Activated T-cell treated with anti-CD3 and anti-CD28 coated beads, Interleukin-2, amount 50 U/mL, for 72 hours (primary cell): ENCODE data around the gene B3GALT6. TPM values are rescaled to one million over a fixed set of nuclear protein-coding genes. Genes with fewer than 3 reads are reported as not detected.

Experiments
- ATAC-seq, 2 donors: fragments of 150-1000 bp; cut with Tn5 transposase; replicated peaks in 1 of 2; 2 replicates each; pipeline ENCODE4 v1.10.0; 2021; ENCODE audit warnings: moderate library complexity in 2 of 2, mild to moderate bottlenecking in 1 of 2
- DNase-seq, 2 donors: peaks; one replicate each; pipeline ENCODE4 v3.0.0; 2021 to 2022; ENCODE audit warnings: mixed read lengths in 1 of 2
- H3K27ac Mint-ChIP-seq: one replicate; pipeline ENCODE4 v1.8.0; 2022; ENCODE audit warnings: mild to moderate bottlenecking, moderate library complexity, mixed read lengths
- H3K27me3 Mint-ChIP-seq: one replicate; pipeline ENCODE4 v1.8.0; 2022; ENCODE audit warnings: low read depth, mixed read lengths
- H3K36me3 Mint-ChIP-seq, 2 donors: one replicate each; pipeline ENCODE4 v1.8.0; 2022; ENCODE audit warnings: mixed read lengths in 2 of 2, mild to moderate bottlenecking in 1 of 2; ENCODE audit not compliant: insufficient read depth in 2 of 2
- H3K4me1 Mint-ChIP-seq: one replicate; pipeline ENCODE4 v1.8.0; 2022; ENCODE audit warnings: low read depth, mixed read lengths
- H3K4me3 Mint-ChIP-seq, 2 donors: one replicate each; pipeline ENCODE4 v1.8.0; 2022; ENCODE audit warnings: mild to moderate bottlenecking in 2 of 2, mixed read lengths in 2 of 2, moderate library complexity in 2 of 2
- H3K9me3 Mint-ChIP-seq, 2 donors: one replicate each; pipeline ENCODE4 v1.8.0; 2022; ENCODE audit warnings: mixed read lengths in 2 of 2
- total RNA-seq, 2 donors: library from RNA; stranded (reverse); gene quantifications; one replicate each; pipeline ENCODE4 v1.2.3, GENCODE V29; 2022

B3GALT6 gene
- total RNA-seq, 2 donors from 2014 or later = 13.1 to 13.6 TPM

DNA sequence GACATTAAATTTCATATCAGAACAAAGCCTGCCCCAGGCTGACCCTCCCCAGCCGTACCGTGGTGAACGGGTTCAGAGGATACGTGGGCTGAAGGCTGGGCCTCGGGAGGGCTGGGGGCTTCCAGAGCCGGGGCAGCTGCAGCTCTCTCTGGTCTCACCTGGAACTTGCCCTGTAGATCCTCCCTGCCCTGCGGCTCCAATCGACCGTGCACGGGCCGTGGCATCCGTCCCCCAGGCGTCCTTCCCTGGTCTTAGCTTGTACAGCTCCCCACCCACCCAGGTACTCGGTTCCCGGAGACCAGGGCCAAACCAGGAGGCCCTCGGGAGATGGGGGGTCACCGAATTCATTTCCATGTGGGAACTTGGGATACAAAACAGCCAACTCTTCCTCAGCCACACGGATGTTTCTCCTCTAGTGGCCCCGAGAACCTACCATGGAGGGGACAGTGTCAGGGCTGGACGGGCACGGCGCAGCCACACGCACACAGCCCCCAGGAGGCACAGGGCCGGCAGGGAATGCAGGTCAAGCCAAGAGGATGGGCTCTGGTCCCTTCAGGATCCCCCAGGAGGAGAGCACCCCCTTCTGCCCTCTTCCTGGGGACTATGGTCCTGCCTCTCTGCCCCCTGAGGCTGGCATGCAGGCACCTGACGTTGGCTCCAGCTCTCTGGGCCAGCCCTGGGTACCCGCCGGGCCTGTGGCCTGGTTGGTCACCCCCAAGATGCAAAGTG is 3.1 kb downstream of the B3GALT6 start:
- H3K36me3 Mint-ChIP-seq = peaks cover 7 to 12% of the 10 kb centered on the region in 2 donors
- ATAC-seq (no peak), DNase-seq (no peak)
- H3K9me3 Mint-ChIP-seq = peaks cover 0 to 1% of the 10 kb centered on the region in 2 donors
- no peak overlapping the region for H3K4me3 Mint-ChIP-seq
- H3K4me1 Mint-ChIP-seq = peaks cover 27% of the 10 kb centered on the region
- no peak overlapping the region for H3K27ac Mint-ChIP-seq
- no peaks in the 10 kb centered on the region for H3K27me3 Mint-ChIP-seq

DNA sequence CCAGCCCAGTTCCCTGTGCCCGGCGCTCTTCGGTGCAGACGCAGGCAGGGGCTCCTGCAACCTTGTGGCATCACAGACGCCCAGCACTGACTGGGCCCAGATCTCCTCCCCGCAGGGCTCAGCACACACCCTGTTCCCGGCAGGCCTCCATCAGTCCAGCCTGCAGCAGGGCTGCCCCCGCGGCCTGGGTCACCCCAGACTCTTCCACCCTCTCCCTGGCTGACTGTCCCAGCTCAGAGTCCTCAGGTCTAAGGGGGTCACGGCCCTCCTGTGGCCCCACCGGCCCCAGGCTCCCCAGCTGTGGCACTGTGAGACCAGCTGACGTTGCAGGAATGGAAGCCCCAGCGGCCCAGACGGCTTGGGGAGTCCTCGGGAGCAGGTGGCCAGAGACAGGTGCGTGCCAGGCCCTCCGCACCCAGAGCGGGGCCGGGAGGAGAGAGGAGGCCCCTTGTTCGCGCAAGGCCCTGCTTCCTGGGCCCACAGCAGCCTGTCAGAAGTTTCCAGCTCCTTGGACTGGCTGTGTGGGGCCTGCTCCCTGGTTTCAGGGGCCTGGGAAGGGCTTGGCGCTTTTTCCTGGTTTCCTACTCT is 4.2 kb downstream of the B3GALT6 start:
- no peak for ATAC-seq
- DNase-seq = no peak
- Mint-ChIP-seq H3K27ac (no peak overlapping the region), H3K9me3 (peaks cover 0 to 1% of the 10 kb centered on the region in 2 donors), H3K4me1 (peaks cover 17% of the 10 kb centered on the region), H3K27me3 (no peaks in the 10 kb centered on the region), H3K36me3 (peaks cover 3 to 5% of the 10 kb centered on the region in 2 donors), H3K4me3 (no peak overlapping the region)

DNA sequence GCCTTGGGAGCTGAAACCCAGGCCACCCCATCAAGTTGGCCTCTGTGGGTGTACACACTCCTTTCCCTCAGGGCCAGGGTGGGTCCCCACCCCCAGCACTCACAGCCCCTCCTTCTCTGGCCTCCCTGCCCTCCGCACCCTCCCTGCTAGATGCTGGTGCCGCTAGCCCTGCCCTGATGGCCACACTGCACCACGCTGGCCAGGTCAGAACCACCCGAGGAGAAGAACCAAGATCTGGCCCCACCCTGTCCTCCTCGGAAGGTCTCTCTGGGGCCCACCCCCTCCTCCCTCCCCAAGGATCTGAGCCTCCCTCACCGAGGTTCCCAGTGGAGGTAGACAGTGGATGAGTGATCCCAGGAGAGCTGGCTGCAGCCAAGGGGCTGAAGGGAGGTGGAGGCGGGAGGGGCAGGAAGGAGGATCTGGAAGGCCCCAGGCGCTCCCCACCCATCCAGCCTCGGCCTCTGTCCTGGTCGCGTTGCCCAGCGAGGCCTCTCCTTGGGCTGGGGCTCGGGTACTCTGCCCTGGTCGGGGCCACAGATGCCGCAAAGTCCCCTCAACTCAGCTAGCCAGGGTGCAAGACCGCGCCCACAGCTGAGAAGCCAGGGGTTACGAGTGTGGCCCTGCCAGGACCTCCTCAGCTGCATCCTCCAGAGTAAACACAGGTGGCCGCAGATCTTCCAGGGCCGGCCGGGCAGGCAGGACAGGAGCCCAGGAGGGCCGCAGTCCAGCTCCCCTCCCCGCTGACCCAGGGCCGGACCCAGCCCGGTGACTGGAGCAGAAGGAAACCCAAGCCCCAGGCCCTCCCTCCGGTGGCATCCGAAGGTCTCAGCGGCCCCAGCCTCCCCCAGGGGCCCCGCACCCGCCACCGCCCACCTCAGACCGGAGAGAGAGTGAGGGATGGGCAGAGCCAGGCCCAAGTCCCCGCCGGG is 5.2 kb downstream of the B3GALT6 start:
- H3K27ac Mint-ChIP-seq = no peak overlapping the region

DNA sequence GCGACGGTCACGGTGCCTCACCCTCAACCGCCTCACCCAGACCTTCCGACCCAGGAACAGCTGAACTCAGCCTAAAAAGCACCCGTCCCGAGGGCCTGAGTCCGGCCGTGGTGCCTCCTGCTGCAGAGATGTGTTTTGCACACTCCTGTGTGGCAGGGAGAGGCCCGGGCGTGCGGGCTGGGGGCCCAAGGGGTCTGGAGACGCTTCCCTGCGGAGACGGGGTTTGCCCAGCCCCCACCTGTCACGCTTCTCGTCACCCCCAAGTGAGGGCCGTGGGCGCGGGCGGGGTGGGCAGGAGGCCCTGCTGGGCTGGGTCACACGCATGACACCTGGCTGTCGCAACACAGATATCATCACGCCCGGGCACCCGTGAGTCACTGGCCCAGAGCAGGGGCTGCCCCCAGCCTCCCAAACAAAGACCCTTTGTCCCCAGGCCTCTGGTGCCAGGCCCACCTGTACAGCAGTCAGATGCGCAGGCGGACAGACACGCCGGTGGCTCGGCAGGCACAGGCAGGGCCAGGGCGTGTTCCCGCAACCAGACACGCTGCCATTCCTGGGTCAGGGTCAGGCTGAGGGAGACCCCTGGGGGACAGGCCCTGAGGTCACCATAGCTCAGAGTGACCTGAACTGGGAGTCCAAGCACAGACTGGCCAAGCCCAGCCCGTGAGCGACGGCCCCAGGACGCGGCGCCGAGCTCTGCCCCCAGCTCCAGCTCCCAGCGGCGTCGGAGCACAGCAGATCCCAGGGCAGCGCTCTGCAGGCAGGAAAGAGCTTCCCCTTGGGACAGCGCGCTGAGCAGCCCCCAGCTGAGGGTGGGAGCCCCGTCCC is 6.1 kb downstream of the B3GALT6 start:
- no peak overlapping the region for H3K4me3 Mint-ChIP-seq
- no peak overlapping the region for H3K27ac Mint-ChIP-seq
- peaks cover 0 to 1% of the 10 kb centered on the region in 2 donors for H3K9me3 Mint-ChIP-seq
- H3K4me1 Mint-ChIP-seq = peaks cover 17% of the 10 kb centered on the region
- no peaks in the 10 kb centered on the region for H3K27me3 Mint-ChIP-seq
- DNase-seq = no peak
- peaks cover 3% of the 10 kb centered on the region in 2 donors for H3K36me3 Mint-ChIP-seq
- peak; percentile 22 to 49 for ATAC-seq

More for the DNA sequence above, 5.2 kb downstream of the B3GALT6 start:
- peaks cover 3% of the 10 kb centered on the region in 2 donors for H3K36me3 Mint-ChIP-seq
- peaks cover 17% of the 10 kb centered on the region for H3K4me1 Mint-ChIP-seq
- no peaks in the 10 kb centered on the region for H3K27me3 Mint-ChIP-seq
- DNase-seq (no peak), ATAC-seq (no peak)
- peaks cover 0 to 1% of the 10 kb centered on the region in 2 donors for H3K9me3 Mint-ChIP-seq
- no peak overlapping the region for H3K4me3 Mint-ChIP-seq

DNA sequence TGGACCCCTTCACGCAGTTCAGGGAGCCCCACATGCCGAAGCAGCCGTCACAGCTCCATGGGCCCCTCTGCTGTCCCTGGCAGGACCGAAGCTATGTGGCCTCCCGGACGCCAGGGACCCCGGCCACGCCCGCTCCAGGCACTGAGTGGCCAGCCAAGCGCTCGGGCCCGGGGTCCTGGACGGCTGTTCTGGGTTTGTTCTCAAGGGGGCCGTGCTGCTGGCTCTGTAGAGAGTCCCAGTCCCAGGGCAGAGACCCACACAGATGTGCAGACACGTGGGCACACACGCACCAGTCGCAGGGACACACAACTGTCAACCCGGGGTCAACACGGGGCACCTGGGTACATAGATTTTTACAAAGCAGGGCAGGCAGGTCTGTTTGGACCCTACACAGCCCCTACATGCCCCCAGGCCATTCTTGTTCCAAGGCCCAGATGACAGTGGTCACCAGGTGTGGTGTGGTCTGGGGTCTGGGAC is 6.7 kb downstream of the B3GALT6 start:
- no peak overlapping the region for H3K27ac Mint-ChIP-seq
- H3K27me3 Mint-ChIP-seq = no peaks in the 10 kb centered on the region
- DNase-seq (no peak), ATAC-seq (no peak)
- no peaks in the 10 kb centered on the region for H3K36me3 Mint-ChIP-seq
- H3K4me1 Mint-ChIP-seq = peaks cover 11% of the 10 kb centered on the region
- H3K9me3 Mint-ChIP-seq = no peaks in the 10 kb centered on the region
- H3K4me3 Mint-ChIP-seq = no peak overlapping the region

DNA sequence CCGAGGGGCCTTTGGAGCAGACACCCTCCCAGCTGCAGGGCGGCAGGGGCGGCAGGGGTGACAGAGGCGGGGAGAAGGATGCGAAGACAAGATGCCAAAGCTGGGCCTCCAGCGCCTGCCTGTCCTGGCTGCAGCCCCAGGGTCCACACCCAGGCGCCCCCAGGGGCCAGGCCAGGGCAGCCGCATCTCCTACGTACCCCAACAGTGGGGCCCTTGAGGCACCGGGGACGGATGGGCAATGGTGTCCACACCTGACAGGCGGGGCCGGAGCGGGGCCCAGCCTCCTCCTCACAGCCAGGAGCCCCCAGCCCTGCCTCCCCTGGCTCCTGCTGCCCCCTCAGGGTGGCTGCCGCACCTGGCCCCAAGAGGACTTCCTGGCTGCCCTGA is 7.2 kb downstream of the B3GALT6 start:
- DNase-seq = no peak
- H3K27ac Mint-ChIP-seq = no peak overlapping the region

DNA sequence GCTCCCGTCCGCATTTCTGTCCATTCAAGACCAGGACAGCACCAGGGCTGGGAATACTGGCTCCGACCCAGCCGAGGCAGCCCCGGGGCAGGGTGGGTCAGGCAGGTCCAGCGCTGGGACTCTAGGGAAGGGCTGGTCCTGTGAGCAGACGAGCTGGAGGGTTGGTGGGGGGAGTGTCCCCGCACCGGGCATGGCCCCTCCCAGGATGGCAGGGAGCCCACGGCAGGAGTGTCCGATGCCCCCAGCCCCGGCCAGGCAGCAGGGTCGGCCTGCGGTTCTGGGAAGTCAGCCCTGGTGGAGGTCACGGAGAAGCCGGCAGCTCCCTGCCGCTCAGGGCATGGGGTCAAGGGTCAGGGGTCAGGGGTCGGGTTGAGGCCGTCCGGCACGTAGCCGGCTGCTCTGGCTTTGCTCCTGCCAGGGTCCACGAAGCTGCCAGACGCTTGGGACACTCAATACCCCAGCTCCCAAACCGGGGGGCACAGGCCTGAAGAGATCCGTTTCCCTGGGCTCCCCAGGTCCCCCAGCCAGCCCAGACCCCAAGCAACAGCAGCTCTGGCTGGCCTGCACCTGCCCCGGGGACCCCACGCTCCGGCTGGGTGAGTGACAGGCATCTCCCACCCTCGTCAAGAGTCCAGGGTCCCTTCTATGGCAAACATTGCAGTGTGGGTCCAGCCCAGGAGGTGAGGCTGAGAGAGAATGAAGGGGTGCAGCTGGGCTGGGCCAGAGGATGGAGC is 7.7 kb downstream of the B3GALT6 start:
- H3K4me3 Mint-ChIP-seq = no peak overlapping the region
- no peaks in the 10 kb centered on the region for H3K9me3 Mint-ChIP-seq
- peaks cover under 1% of the 10 kb centered on the region for H3K4me1 Mint-ChIP-seq
- H3K27me3 Mint-ChIP-seq = no peaks in the 10 kb centered on the region
- no peak for DNase-seq
- no peak for ATAC-seq
- H3K36me3 Mint-ChIP-seq = no peaks in the 10 kb centered on the region
- H3K27ac Mint-ChIP-seq = no peak overlapping the region

More for the DNA sequence above, 7.2 kb downstream of the B3GALT6 start:
- H3K9me3 Mint-ChIP-seq = no peaks in the 10 kb centered on the region
- H3K4me1 Mint-ChIP-seq = peaks cover 6% of the 10 kb centered on the region
- H3K27me3 Mint-ChIP-seq = no peaks in the 10 kb centered on the region
- no peak overlapping the region for H3K4me3 Mint-ChIP-seq
- no peaks in the 10 kb centered on the region for H3K36me3 Mint-ChIP-seq
- ATAC-seq = no peak

DNA sequence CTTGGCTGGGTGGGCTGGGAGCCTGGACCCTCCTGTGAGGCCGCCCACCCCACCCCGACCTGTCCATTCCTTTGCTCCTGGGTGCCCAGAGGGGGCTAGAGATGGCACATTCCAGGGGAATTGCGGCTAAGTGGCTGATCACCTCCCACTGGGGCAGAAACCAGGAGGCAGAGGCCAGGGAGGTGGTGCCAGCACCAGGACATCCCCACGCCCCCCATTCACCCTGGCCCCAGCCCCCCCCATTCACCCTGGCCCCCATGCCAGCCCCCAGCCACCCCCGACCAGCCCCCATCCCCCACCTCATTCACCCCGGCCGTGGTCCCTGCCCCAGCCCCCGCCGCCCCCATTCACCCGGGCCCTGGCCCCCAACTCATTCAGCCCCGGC is 8.3 kb downstream of the B3GALT6 start:
- no peaks in the 10 kb centered on the region for H3K27me3 Mint-ChIP-seq
- no peak for DNase-seq
- no peak overlapping the region for H3K27ac Mint-ChIP-seq
- H3K9me3 Mint-ChIP-seq = no peaks in the 10 kb centered on the region
- H3K36me3 Mint-ChIP-seq = no peaks in the 10 kb centered on the region
- ATAC-seq = no peak
- H3K4me3 Mint-ChIP-seq = no peak overlapping the region
- H3K4me1 Mint-ChIP-seq = no peaks in the 10 kb centered on the region

DNA sequence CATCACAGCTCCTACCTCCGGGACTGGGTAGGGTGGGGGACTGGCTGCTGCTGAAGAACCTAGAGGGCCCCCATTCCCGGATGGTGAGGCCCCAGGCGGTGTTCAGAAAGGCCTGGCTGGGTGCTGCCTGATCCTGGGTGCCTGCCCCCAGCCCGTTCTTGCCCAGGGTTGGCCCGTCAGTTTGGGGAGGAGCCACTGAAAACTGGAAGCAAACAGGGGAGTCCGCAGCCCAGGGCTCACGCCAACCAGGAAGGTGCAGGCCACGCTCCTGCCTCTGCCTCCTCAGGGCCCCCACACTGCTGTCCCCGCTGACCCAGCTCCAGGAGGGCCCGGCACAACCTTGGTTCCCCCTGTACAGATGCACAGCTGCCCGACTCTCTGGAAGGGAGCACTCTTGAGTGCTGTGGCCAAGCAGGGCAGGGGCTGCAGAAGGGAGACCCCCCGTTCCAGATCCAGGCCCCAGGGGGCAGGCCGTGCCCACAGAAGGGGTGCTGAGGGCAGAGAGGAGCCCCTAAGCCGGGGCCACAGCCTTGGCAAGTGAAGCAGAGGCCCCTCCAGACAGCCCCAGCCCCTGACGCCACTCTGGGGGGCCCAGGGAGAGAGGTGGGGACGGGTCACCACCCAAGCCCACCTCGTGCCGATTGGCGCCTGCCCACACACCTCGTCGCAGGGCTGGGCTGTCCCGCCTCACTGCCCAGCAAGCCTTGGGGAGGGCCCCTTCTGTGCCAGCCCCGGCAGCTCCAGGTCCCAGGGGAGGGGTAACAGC is 9.0 kb downstream of the B3GALT6 start:
- Mint-ChIP-seq H3K4me3 (no peak overlapping the region), H3K36me3 (no peaks in the 10 kb centered on the region), H3K27ac (no peak overlapping the region), H3K9me3 (no peaks in the 10 kb centered on the region), H3K4me1 (no peaks in the 10 kb centered on the region), H3K27me3 (no peaks in the 10 kb centered on the region)
- ATAC-seq (no peak), DNase-seq (no peak)

DNA sequence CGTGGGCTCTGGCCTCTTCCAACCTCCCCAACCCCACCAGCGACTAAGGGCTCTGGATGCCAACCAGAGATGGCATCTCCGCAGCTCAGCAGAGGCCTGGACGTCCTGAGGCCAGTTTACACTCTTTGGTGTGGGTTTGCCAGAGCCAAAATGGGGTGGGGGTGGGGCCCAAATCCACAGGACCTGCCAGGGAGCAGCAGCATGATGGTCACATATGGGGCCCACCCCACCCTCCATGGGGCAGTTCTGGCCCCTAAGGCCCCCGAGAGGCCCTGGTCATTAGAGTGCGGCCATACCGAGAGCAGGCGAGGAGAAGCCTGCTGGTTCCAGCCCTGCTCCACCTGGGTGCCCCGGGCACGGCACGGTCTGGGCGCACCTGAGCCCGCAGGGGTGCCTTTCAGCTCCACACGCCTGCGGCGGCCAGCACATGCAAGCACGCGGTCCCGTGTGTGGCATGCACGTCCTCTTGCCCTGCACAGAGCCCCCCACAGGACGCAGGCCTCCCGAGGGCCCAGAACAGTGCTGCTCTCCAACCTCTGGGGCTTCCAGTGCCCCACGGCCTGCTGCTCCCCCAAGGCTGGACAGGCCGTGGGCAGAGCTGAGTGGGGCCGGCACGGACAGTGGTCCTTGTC is 9.7 kb downstream of the B3GALT6 start:
- no peak overlapping the region for H3K27ac Mint-ChIP-seq
- ATAC-seq (no peak), DNase-seq (no peak)
- no peaks in the 10 kb centered on the region for H3K27me3 Mint-ChIP-seq
- H3K36me3 Mint-ChIP-seq = no peaks in the 10 kb centered on the region
- no peaks in the 10 kb centered on the region for H3K4me1 Mint-ChIP-seq
- H3K4me3 Mint-ChIP-seq = no peak overlapping the region
- H3K9me3 Mint-ChIP-seq = no peaks in the 10 kb centered on the region
